ENCODE results near the gene IFTAP.

- no peak for TF ChIP-seq RAD21 (IDR thresholded peaks at IDR 0.05; ENCODE audit: insufficient read depth, low read depth, low read length)
- TF ChIP-seq SIX5 (IDR thresholded peaks at IDR 0.05; ENCODE audit: low read depth, low read length, severe bottlenecking): no peak
- no peak for TF ChIP-seq BHLHE40 (IDR thresholded peaks at IDR 0.05; ENCODE audit: borderline replicate concordance in 1 of 2, low read depth in 2 of 2, low read length in 1 of 2)
- no peak for TF ChIP-seq CTCF (IDR thresholded peaks at IDR 0.05 in 2 of 3, conservative IDR thresholded peaks at IDR 0.05 in 1 of 3; ENCODE audit: control insufficient read depth in 2 of 3, extremely low read depth in 1 of 3, insufficient read depth in 1 of 3, low read depth in 3 of 3, low read length in 3 of 3)
- TF ChIP-seq PBX3 (IDR thresholded peaks at IDR 0.05; ENCODE audit: insufficient replicate concordance, low read depth, low read length): no peak
- TF ChIP-seq POLR2A (IDR thresholded peaks at IDR 0.05; ENCODE audit: low read depth, low read length): no peak
- TF ChIP-seq, protein P1, sequence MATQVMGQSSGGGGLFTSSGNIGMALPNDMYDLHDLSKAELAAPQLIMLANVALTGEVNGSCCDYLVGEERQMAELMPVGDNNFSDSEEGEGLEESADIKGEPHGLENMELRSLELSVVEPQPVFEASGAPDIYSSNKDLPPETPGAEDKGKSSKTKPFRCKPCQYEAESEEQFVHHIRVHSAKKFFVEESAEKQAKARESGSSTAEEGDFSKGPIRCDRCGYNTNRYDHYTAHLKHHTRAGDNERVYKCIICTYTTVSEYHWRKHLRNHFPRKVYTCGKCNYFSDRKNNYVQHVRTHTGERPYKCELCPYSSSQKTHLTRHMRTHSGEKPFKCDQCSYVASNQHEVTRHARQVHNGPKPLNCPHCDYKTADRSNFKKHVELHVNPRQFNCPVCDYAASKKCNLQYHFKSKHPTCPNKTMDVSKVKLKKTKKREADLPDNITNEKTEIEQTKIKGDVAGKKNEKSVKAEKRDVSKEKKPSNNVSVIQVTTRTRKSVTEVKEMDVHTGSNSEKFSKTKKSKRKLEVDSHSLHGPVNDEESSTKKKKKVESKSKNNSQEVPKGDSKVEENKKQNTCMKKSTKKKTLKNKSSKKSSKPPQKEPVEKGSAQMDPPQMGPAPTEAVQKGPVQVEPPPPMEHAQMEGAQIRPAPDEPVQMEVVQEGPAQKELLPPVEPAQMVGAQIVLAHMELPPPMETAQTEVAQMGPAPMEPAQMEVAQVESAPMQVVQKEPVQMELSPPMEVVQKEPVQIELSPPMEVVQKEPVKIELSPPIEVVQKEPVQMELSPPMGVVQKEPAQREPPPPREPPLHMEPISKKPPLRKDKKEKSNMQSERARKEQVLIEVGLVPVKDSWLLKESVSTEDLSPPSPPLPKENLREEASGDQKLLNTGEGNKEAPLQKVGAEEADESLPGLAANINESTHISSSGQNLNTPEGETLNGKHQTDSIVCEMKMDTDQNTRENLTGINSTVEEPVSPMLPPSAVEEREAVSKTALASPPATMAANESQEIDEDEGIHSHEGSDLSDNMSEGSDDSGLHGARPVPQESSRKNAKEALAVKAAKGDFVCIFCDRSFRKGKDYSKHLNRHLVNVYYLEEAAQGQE (IDR thresholded peaks at IDR 0.05; ENCODE audit: low read depth, low read length): no peak
- TF ChIP-seq MXI1 (IDR thresholded peaks at IDR 0.05; ENCODE audit: low read depth, low read length): no peak
- TF ChIP-seq STAT1 (conservative IDR thresholded peaks at IDR 0.05): no peak
- no peak for TF ChIP-seq KDM1A (IDR thresholded peaks at IDR 0.05; ENCODE audit: borderline replicate concordance)
- TF ChIP-seq FOXM1 (IDR thresholded peaks at IDR 0.05; ENCODE audit: low read depth, low read length): no peak
- TF ChIP-seq TAF1 (IDR thresholded peaks at IDR 0.05; ENCODE audit: borderline replicate concordance, low read depth, low read length): no peak
- TF ChIP-seq MAX (IDR thresholded peaks at IDR 0.05; ENCODE audit: low read depth, low read length): no peak
- TF ChIP-seq ZSCAN29 (IDR thresholded peaks at IDR 0.05): no peak
Measured at GRCh38 chr11:36693139-36693843, 99.0 kb downstream of the IFTAP start.
